K562 (cell line): Measurements from ENCODE around the gene PRDX2. TPM values are rescaled to one million over a fixed set of nuclear protein-coding genes. Genes with fewer than 3 reads are reported as not detected.

Experiments used
- CBFA2T2 ChIP-seq: fragments of 450-650 bp; conservative IDR thresholded peaks from 2 replicates; pipeline ENCODE4 v1.6.1; 2017; ENCODE audit warnings: mild to moderate bottlenecking
- EP400 ChIP-seq: fragments of 450-650 bp; IDR thresholded peaks from 2 replicates; pipeline ENCODE4 v1.6.1; 2017; ENCODE audit warnings: antibody characterized with exemption, mild to moderate bottlenecking, moderate library complexity
- MAZ ChIP-seq, 2 experiments: fragments of 450-650 bp in 1 of 2; sonication (generic) in 1 of 2; formaldehyde crosslinking; IDR thresholded peaks in 1 of 2; conservative IDR thresholded peaks in 1 of 2; 2 replicates each; pipeline versions ENCODE4 v1.4.0 to v1.5.0; 2020; ENCODE audit warnings: mild to moderate bottlenecking in 1 of 2, missing genetic modification reagents in 1 of 2
- ZSCAN29 ChIP-seq: fragments of 450-650 bp; IDR thresholded peaks from 2 replicates; pipeline ENCODE4 v1.6.1; 2017
- polyA plus RNA-seq, 8 experiments: library from polyadenylated mRNA; depleted of rRNA in 4 of 8; stranded (reverse) in 5 of 8; unstranded in 3 of 8; fragments of >200 nt; fragmentation: Nextera tagmentation in 2 of 8; fragmentation: Illumina TruSeq in 1 of 8; extraction: Ambion mirVana in 2 of 8; extraction: Trizol in 1 of 8; gene quantifications; 2 replicates each; pipeline versions ENCODE4 v1.2.1 to v1.2.3, GENCODE V29; 2011 to 2014; ENCODE audit warnings: inconsistent platforms in 1 of 8, missing spikeins in 1 of 8
- total RNA-seq, 7 experiments: library from RNA; depleted of rRNA in 6 of 7; stranded (reverse); fragments of >200 nt in 6 of 7; fragmentation: Illumina TruSeq in 2 of 7; extraction: Trizol in 2 of 7; gene quantifications; 2 replicates each; pipeline versions ENCODE4 v1.2.1 to v1.2.3, GENCODE V29; 2011 to 2021; ENCODE audit warnings: low replicate concordance in 1 of 7
- TF ChIP-seq, protein P1 (sequence below): fragments of 450-650 bp; IDR thresholded peaks from 2 replicates; pipeline ENCODE4 v1.6.1; 2016; ENCODE audit warnings: mild to moderate bottlenecking, moderate library complexity
- TF ChIP-seq, protein P2 (sequence below): fragments of 450-650 bp; formaldehyde crosslinking; IDR thresholded peaks from 2 replicates; pipeline ENCODE4 v1.4.0; 2022; ENCODE audit warnings: mild to moderate bottlenecking, moderate library complexity
- TF ChIP-seq, protein P3 (sequence below), 3 experiments: fragments of 200-800 bp in 1 of 3; fragments of 250-450 bp in 1 of 3; fragments of 450-650 bp in 1 of 3; sonication (Bioruptor Pico) in 1 of 3; sonication (Bioruptor generic) in 1 of 3; formaldehyde crosslinking in 1 of 3; IDR thresholded peaks; 2 replicates each; pipeline versions ENCODE4 v1.6.1 to v1.8.0; 2016 to 2022; ENCODE audit warnings: mild to moderate bottlenecking in 2 of 3, missing genetic modification characterization in 2 of 3, missing compliant biosample characterization in 1 of 3, moderate library complexity in 1 of 3
- TF ChIP-seq, protein P4 (sequence below): sonication (generic); formaldehyde crosslinking; IDR thresholded peaks from 2 replicates; pipeline ENCODE4 v1.5.0; 2020; ENCODE audit warnings: missing genetic modification reagents

The PRDX2 gene
- total and polyA plus RNA-seq, 9 of the 15 experiments (the other 6 are each of a cell fraction or from before 2014, with no cell fraction given): 206 to 1,183 (median 415) TPM

DNA sequence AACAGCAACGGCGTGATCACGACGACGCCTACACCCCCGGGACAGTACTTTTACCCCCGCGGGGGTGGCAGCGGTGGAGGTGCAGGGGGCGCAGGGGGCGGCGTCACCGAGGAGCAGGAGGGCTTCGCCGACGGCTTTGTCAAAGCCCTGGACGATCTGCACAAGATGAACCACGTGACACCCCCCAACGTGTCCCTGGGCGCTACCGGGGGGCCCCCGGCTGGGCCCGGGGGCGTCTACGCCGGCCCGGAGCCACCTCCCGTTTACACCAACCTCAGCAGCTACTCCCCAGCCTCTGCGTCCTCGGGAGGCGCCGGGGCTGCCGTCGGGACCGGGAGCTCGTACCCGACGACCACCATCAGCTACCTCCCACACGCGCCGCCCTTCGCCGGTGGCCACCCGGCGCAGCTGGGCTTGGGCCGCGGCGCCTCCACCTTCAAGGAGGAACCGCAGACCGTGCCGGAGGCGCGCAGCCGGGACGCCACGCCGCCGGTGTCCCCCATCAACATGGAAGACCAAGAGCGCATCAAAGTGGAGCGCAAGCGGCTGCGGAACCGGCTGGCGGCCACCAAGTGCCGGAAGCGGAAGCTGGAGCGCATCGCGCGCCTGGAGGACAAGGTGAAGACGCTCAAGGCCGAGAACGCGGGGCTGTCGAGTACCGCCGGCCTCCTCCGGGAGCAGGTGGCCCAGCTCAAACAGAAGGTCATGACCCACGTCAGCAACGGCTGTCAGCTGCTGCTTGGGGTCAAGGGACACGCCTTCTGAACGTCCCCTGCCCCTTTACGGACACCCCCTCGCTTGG lies 9.3 kb downstream of the PRDX2 start (continued):
- TF ChIP-seq, protein P1, sequence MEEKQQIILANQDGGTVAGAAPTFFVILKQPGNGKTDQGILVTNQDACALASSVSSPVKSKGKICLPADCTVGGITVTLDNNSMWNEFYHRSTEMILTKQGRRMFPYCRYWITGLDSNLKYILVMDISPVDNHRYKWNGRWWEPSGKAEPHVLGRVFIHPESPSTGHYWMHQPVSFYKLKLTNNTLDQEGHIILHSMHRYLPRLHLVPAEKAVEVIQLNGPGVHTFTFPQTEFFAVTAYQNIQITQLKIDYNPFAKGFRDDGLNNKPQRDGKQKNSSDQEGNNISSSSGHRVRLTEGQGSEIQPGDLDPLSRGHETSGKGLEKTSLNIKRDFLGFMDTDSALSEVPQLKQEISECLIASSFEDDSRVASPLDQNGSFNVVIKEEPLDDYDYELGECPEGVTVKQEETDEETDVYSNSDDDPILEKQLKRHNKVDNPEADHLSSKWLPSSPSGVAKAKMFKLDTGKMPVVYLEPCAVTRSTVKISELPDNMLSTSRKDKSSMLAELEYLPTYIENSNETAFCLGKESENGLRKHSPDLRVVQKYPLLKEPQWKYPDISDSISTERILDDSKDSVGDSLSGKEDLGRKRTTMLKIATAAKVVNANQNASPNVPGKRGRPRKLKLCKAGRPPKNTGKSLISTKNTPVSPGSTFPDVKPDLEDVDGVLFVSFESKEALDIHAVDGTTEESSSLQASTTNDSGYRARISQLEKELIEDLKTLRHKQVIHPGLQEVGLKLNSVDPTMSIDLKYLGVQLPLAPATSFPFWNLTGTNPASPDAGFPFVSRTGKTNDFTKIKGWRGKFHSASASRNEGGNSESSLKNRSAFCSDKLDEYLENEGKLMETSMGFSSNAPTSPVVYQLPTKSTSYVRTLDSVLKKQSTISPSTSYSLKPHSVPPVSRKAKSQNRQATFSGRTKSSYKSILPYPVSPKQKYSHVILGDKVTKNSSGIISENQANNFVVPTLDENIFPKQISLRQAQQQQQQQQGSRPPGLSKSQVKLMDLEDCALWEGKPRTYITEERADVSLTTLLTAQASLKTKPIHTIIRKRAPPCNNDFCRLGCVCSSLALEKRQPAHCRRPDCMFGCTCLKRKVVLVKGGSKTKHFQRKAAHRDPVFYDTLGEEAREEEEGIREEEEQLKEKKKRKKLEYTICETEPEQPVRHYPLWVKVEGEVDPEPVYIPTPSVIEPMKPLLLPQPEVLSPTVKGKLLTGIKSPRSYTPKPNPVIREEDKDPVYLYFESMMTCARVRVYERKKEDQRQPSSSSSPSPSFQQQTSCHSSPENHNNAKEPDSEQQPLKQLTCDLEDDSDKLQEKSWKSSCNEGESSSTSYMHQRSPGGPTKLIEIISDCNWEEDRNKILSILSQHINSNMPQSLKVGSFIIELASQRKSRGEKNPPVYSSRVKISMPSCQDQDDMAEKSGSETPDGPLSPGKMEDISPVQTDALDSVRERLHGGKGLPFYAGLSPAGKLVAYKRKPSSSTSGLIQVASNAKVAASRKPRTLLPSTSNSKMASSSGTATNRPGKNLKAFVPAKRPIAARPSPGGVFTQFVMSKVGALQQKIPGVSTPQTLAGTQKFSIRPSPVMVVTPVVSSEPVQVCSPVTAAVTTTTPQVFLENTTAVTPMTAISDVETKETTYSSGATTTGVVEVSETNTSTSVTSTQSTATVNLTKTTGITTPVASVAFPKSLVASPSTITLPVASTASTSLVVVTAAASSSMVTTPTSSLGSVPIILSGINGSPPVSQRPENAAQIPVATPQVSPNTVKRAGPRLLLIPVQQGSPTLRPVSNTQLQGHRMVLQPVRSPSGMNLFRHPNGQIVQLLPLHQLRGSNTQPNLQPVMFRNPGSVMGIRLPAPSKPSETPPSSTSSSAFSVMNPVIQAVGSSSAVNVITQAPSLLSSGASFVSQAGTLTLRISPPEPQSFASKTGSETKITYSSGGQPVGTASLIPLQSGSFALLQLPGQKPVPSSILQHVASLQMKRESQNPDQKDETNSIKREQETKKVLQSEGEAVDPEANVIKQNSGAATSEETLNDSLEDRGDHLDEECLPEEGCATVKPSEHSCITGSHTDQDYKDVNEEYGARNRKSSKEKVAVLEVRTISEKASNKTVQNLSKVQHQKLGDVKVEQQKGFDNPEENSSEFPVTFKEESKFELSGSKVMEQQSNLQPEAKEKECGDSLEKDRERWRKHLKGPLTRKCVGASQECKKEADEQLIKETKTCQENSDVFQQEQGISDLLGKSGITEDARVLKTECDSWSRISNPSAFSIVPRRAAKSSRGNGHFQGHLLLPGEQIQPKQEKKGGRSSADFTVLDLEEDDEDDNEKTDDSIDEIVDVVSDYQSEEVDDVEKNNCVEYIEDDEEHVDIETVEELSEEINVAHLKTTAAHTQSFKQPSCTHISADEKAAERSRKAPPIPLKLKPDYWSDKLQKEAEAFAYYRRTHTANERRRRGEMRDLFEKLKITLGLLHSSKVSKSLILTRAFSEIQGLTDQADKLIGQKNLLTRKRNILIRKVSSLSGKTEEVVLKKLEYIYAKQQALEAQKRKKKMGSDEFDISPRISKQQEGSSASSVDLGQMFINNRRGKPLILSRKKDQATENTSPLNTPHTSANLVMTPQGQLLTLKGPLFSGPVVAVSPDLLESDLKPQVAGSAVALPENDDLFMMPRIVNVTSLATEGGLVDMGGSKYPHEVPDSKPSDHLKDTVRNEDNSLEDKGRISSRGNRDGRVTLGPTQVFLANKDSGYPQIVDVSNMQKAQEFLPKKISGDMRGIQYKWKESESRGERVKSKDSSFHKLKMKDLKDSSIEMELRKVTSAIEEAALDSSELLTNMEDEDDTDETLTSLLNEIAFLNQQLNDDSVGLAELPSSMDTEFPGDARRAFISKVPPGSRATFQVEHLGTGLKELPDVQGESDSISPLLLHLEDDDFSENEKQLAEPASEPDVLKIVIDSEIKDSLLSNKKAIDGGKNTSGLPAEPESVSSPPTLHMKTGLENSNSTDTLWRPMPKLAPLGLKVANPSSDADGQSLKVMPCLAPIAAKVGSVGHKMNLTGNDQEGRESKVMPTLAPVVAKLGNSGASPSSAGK: peak; percentile 82
- TF ChIP-seq MAZ (CRISPR knock-in tag; conservative IDR thresholded peaks at IDR 0.05 in 1 of 2, IDR thresholded peaks at IDR 0.05 in 1 of 2) (peak in 1 of 2 experiments; percentile 29; a peak in 1 of 4 replicates), ZSCAN29 (peak; percentile 81; the same call in 1 of the 2 replicates), CBFA2T2 (peak; percentile 46; the same call in 1 of the 2 replicates), EP400 (peak; percentile 72)
- TF ChIP-seq, protein P2, sequence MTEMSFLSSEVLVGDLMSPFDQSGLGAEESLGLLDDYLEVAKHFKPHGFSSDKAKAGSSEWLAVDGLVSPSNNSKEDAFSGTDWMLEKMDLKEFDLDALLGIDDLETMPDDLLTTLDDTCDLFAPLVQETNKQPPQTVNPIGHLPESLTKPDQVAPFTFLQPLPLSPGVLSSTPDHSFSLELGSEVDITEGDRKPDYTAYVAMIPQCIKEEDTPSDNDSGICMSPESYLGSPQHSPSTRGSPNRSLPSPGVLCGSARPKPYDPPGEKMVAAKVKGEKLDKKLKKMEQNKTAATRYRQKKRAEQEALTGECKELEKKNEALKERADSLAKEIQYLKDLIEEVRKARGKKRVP (CRISPR knock-in tag): no peak
- TF ChIP-seq, protein P3, sequence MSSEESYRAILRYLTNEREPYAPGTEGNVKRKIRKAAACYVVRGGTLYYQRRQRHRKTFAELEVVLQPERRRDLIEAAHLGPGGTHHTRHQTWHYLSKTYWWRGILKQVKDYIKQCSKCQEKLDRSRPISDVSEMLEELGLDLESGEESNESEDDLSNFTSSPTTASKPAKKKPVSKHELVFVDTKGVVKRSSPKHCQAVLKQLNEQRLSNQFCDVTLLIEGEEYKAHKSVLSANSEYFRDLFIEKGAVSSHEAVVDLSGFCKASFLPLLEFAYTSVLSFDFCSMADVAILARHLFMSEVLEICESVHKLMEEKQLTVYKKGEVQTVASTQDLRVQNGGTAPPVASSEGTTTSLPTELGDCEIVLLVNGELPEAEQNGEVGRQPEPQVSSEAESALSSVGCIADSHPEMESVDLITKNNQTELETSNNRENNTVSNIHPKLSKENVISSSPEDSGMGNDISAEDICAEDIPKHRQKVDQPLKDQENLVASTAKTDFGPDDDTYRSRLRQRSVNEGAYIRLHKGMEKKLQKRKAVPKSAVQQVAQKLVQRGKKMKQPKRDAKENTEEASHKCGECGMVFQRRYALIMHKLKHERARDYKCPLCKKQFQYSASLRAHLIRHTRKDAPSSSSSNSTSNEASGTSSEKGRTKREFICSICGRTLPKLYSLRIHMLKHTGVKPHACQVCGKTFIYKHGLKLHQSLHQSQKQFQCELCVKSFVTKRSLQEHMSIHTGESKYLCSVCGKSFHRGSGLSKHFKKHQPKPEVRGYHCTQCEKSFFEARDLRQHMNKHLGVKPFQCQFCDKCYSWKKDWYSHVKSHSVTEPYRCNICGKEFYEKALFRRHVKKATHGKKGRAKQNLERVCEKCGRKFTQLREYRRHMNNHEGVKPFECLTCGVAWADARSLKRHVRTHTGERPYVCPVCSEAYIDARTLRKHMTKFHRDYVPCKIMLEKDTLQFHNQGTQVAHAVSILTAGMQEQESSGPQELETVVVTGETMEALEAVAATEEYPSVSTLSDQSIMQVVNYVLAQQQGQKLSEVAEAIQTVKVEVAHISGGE (CRISPR knock-in tag; IDR thresholded peaks at IDR 0.05): peak in 2 of 3 experiments; percentile 62 to 67; a peak in 3 of 6 replicates
- TF ChIP-seq, protein P4, sequence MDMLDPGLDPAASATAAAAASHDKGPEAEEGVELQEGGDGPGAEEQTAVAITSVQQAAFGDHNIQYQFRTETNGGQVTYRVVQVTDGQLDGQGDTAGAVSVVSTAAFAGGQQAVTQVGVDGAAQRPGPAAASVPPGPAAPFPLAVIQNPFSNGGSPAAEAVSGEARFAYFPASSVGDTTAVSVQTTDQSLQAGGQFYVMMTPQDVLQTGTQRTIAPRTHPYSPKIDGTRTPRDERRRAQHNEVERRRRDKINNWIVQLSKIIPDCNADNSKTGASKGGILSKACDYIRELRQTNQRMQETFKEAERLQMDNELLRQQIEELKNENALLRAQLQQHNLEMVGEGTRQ (CRISPR knock-in tag): peak; percentile 69; the same call in 1 of the 2 replicates
